GM12801 (cell line): ENCODE data around the gene ESPL1.

Experiments used
- TF ChIP-seq, protein P1 (sequence below): IDR thresholded peaks from one replicate; pipeline ENCODE4 v1.5.1; 2011; ENCODE audit warnings: control low read depth; ENCODE audit not compliant: insufficient read length; ENCODE audit errors: extremely low read depth

Gene ESPL1

DNA sequence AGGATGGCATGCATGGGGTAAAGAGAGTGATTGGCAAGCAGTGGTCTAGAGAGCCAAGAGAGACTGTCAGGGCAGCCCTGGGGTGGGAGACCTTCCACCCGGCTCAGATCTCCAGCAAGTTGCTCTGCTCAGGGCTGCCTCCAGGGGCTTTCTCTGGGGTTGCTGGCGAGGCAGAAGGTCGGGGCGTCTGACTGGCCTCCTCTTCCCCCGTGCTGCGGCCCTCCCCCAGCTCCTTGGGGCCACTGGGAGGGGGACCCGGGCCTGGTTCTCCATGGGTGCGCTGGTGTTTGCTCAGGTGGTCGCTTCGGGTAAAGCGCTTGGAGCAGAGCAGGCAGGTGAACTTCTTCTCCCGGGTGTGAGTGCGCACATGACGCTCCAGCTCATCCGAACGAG is 59.9 kb downstream of the ESPL1 start:
- TF ChIP-seq, protein P1, sequence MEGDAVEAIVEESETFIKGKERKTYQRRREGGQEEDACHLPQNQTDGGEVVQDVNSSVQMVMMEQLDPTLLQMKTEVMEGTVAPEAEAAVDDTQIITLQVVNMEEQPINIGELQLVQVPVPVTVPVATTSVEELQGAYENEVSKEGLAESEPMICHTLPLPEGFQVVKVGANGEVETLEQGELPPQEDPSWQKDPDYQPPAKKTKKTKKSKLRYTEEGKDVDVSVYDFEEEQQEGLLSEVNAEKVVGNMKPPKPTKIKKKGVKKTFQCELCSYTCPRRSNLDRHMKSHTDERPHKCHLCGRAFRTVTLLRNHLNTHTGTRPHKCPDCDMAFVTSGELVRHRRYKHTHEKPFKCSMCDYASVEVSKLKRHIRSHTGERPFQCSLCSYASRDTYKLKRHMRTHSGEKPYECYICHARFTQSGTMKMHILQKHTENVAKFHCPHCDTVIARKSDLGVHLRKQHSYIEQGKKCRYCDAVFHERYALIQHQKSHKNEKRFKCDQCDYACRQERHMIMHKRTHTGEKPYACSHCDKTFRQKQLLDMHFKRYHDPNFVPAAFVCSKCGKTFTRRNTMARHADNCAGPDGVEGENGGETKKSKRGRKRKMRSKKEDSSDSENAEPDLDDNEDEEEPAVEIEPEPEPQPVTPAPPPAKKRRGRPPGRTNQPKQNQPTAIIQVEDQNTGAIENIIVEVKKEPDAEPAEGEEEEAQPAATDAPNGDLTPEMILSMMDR: no peak

DNA sequence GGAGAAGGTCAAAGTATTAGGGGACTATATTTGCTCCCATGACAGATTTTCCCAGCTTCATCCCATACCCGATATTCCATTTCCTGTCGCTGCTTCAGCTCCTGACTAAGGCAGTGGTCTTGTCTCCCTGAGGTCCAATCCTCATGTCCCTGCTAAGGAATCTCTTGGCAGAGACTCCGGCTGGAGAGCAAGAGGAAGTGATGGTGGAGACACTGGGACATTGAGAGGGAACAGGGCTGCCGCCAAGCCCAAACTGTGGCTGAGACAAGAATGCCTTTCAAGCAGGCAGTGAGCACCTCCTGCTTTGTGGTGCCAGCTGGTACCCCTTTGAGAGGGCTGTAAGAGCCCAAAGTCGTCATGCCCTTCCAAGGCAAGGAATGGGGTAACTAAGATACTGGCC is 62.6 kb downstream of the ESPL1 start:
- TF ChIP-seq, protein P1: no peak

DNA sequence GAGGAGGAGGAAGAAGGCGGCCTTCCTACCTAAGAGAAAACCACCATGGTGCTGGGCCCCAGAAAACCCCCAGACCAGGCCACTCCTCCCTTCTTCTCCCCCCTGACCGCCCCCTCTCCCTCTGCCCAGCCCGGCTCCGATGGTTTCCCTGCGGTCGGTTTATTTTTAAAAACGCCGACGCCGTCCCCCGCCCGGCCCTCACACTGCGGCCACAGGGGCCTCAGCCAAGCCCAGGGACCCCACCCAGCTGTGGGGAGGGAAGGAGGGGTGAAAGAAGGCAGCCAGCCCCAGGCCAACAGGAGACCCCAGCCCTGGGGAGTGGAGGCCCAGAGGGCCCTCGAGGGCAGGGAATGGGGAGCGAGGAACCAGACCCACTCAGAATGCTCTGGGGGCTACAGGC is 64.6 kb downstream of the ESPL1 start:
- TF ChIP-seq, protein P1: no peak

DNA sequence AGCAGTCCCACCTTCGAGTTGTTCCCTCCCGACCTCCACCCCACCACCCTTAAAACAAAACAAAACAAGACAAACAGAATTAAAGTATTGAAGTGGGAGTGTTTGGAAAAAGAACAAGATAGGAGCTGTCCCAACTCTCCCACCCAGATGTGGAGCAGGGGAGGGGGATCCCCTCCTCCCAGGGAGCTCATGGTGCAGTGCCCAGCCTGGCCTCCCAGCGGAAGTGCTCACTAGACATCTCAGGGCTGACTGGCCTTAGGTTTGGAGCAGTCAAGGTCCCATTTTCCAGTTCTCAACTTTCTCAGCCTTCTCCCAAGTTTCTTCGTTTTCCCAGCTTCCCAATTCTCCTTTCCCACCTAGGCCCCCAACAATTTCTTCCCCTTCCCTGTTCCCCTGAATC is 65.2 kb downstream of the ESPL1 start:
- TF ChIP-seq, protein P1: no peak

DNA sequence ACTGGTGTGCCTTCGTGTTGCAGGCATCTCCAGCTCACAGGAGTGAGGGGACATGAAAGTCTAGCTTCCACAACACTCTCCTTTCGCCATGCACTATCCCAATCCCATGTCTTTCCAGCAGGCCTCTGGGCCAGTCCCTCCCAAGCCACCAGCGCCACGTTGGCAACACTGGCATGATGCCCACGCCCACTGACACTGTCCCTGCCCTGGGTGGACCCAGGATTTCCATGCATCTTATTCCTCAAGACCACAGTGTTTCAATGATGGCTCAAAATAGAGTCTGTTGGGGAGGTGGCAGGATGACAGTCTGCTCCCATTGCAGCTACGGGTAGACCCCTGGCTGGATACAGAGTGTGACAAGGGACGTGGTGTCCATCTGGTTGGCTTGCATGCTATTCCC is 65.7 kb downstream of the ESPL1 start:
- TF ChIP-seq, protein P1: no peak

DNA sequence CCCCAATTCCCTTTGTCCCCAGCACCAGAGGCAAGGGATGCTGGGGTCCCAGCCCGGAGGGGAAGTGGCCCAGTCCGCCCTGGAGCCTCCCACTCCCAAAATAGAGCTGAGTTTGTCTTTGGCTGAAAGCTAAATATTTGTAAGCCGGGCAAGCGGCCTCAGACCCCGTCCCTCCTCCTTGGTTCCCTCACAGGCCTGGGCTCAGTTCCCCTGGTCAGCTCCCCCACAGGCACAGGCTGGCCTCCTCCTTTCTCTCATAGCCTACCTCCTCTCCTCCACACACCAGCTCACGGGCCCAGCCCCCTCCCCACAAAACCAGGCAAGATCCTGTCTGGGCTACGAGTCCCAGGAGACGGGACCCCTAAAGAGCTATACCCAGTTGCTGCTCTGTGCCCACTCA is 66.7 kb downstream of the ESPL1 start:
- TF ChIP-seq, protein P1: no peak

DNA sequence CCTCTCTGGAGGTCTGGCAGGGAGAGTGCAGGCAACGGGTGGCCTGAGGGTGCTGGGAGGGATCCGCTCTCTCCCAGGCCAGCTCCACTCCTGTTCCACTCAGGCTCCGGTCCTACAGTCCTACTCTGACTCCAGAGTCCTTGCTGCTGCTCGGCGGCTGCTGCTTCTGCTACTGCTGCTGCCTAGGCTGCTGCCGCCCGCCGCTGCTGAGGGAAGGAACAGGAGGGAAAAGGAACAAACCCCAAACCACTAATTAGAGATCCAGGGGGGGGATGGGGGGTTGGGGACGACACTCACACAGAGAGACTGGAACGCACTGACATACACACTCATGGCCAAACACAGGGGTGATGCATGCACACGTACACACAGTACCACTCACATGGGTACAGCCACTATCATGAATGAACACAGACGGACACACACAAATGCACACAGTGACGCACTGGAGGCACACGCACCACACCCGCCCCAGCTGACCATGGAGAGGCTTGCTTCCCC is 68.1 kb downstream of the ESPL1 start, which contains the start of gene SP7:
Gene SP7, minus strand, starts transcription at position 174 of the 501 bp plus-strand sequence. CDS start 708 bp downstream, outside the sequence.
- TF ChIP-seq, protein P1: no peak

DNA sequence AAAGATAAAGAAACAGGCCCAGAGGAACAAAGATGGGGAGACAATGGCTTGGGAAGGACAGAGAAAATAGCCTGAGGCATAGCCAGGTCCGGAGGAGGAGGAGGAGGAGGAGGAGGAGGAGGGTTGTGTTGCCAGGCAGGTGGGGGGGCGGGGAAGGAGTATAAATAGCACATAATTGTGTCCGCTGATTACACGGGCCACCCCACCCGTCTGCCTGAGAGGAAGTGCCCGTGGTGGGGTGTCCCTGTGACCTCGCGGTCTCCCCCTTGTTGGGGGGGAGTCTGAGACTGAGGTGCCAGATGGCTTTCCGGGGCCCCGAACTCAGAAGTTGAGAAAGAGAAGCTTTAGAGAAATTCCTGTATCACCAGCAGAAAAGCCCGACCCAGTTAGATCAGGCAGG is 69.9 kb downstream of the ESPL1 start:
- TF ChIP-seq, protein P1: no peak
